ENCODE measurements around the gene APBB1. TPM values are rescaled to one million over a fixed set of nuclear protein-coding genes. Genes with fewer than 3 reads are reported as not detected.

APBB1 gene
- total and polyA plus RNA-seq, 2 experiments from 2014 or later: 188 to 193 TPM

GRCh38 chr11:6403539-6403938 lies 15.4 kb downstream of the APBB1 start:
- no peaks in the 10 kb centered on the region for H3K4me1 ChIP-seq (ENCODE audit: low read depth)
- H3K9me3 ChIP-seq (ENCODE audit: low read depth): no peaks in the 10 kb centered on the region
- TF ChIP-seq CTCF (IDR thresholded peaks at IDR 0.05; ENCODE audit: low read depth, low read length): no peak
- no peak overlapping the region for H3K4me3 ChIP-seq
- no peak overlapping the region for H3K27ac ChIP-seq
- H3K27me3 ChIP-seq: no peaks in the 10 kb centered on the region
- DNase-seq (ENCODE audit: low read depth in 1 of 2, low spot score in 1 of 2): no peak
- peaks cover 8% of the 10 kb centered on the region for H3K36me3 ChIP-seq

- Histone ChIP-seq H3K27me3 (no peaks in the 10 kb centered on the region), H3K4me1 (ENCODE audit: low read depth) (no peaks in the 10 kb centered on the region), H3K36me3 (peaks cover 8% of the 10 kb centered on the region), H3K27ac (no peak overlapping the region), H3K9me3 (ENCODE audit: low read depth) (no peaks in the 10 kb centered on the region), H3K4me3 (no peak overlapping the region)
- no peak for DNase-seq (ENCODE audit: low read depth in 1 of 2, low spot score in 1 of 2)
- no peak for TF ChIP-seq CTCF (IDR thresholded peaks at IDR 0.05; ENCODE audit: low read depth, low read length)
Observed at GRCh38 chr11:6402561-6402981, 16.3 kb downstream of the APBB1 start.

DNA sequence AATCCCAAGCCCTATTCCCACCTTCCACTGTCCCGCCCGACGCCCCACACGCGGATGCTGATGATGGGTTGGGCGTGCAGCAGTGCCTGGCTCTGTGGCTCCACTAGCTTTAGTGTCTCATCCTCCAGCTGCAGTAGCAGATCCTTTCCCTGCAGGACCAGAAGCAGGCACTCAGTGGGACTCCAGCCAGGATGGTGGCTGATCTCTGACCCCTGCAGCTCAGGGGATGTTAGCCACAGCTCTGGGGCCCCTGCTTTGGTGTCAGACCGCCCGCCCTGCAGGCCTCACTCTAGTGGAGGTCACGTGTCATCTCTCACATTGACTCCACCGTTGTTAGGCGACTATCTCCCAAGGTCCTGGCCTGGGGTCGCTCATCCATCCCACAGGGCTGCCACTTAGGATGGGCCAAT lies 16.8 kb downstream of the APBB1 start:
- Histone ChIP-seq H3K36me3 (peaks cover 8% of the 10 kb centered on the region), H3K27me3 (no peaks in the 10 kb centered on the region), H3K9me3 (ENCODE audit: low read depth) (no peaks in the 10 kb centered on the region), H3K4me3 (no peak overlapping the region), H3K27ac (no peak overlapping the region), H3K4me1 (ENCODE audit: low read depth) (no peaks in the 10 kb centered on the region)
- DNase-seq (ENCODE audit: low read depth in 1 of 2, low spot score in 1 of 2): no peak
- TF ChIP-seq CTCF (IDR thresholded peaks at IDR 0.05; ENCODE audit: low read depth, low read length): no peak

DNA sequence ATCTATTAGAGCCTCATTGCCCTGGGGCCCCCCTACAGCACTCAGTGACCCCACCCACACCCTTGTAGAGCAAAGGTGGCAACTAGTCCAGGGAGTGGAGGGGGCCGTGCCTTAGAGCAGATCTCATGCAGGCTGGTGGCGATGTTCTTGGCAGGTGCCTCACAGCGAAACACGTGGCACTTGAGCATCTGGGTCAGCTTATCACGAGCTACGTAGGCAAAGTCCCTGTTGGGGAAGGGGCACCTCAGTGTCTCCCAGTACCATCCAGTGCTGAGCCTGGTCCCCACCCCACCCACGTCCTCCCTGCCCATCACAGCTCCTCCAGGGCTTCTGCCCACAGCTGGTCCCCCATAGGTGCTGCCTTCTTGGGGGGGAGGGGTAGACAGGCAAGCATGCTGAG lies 17.4 kb downstream of the APBB1 start:
- no peak for TF ChIP-seq CTCF (IDR thresholded peaks at IDR 0.05; ENCODE audit: low read depth, low read length)
- H3K4me3 ChIP-seq: no peak overlapping the region
- H3K27ac ChIP-seq: no peak overlapping the region
- no peaks in the 10 kb centered on the region for H3K4me1 ChIP-seq (ENCODE audit: low read depth)
- H3K36me3 ChIP-seq: peaks cover 8% of the 10 kb centered on the region
- no peak for DNase-seq (ENCODE audit: low read depth in 1 of 2, low spot score in 1 of 2)
- no peaks in the 10 kb centered on the region for H3K27me3 ChIP-seq
- H3K9me3 ChIP-seq (ENCODE audit: low read depth): no peaks in the 10 kb centered on the region

DNA sequence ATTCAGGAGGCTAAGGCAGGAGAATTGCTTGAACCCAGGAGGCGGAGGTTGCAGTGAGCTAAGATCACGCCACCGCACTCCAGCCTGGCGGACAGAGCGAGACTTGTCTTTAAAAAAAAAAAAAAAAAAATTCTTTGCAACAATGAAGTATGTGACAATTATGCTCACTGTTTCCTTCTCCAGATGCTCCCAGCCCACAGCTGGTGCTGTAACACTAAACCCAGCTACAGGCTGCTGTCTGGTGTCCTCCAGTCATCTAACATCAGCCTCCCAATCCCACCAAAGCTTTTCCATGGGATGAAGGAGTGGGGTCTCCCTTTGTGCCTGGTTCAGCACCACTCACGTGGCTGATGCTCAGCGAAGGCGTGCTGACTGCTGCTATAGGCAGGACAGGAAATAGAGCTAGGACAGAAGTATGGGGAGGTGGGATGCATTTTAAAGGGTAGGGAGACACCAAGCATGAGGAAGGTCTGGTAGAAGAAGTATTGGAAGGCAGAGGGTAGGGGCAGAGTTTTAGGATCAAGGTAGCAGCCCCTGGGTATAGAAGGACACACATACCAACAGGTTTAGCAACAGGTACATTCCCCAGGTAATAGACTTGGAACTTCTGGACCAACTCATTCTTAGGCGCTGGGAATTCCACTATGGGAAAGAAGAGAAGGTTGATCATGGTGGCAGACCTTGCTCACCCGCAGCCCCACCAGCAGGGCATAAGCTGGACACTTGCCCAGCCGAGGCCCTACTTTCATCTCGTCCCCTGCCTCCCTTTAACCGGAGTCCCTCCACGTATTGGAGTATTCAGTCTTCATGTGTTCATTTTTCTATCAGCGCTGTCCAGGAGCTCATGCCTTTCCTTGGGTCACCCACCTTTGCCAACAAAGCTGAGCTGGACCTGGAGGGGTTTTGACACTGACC lies 18.2 kb downstream of the APBB1 start:
- Histone ChIP-seq H3K27me3 (no peaks in the 10 kb centered on the region), H3K4me1 (ENCODE audit: low read depth) (no peaks in the 10 kb centered on the region), H3K4me3 (no peak overlapping the region), H3K9me3 (ENCODE audit: low read depth) (no peaks in the 10 kb centered on the region), H3K27ac (no peak overlapping the region), H3K36me3 (peaks cover 8% of the 10 kb centered on the region)
- DNase-seq (ENCODE audit: low read depth in 1 of 2, low spot score in 1 of 2): no peak
- no peak for TF ChIP-seq CTCF (IDR thresholded peaks at IDR 0.05; ENCODE audit: low read depth, low read length)
